HK-2 (cell line): Measurements from ENCODE around the gene SYNE3.

ENCODE experiments used
- DNase-seq: peaks from one replicate; pipeline ENCODE4 v3.0.0-alpha.2; 2018; ENCODE audit not compliant: unreplicated experiment

SYNE3 gene

GRCh38 chr14:95516554-95517181 is at the start of gene SYNE3:
SYNE3 (minus strand) TSS chr14:95516650; CDS start chr14:95475821, 40,829 bp downstream.
- DNase-seq, result no peak

- no peak for DNase-seq
Observed at GRCh38 chr14:95564060-95564459, 47.6 kb upstream of the SYNE3 start.

GRCh38 chr14:95562892-95563685 is 46.6 kb upstream of the SYNE3 start:
- no peak for DNase-seq

- DNase-seq, result peak; percentile 89
Observed at GRCh38 chr14:95561001-95561412, 44.6 kb upstream of the SYNE3 start.

GRCh38 chr14:95559203-95559602 is 42.8 kb upstream of the SYNE3 start:
- no peak for DNase-seq

GRCh38 chr14:95557832-95558231 is 41.4 kb upstream of the SYNE3 start:
- no peak for DNase-seq

- DNase-seq, result no peak
Observed at GRCh38 chr14:95557291-95557690, 40.8 kb upstream of the SYNE3 start.

- DNase-seq, result no peak
Observed at GRCh38 chr14:95555053-95555452, 38.6 kb upstream of the SYNE3 start.

GRCh38 chr14:95553141-95553540 is 36.7 kb upstream of the SYNE3 start:
- no peak for DNase-seq

- no peak for DNase-seq
Observed at GRCh38 chr14:95551435-95551834, 35.0 kb upstream of the SYNE3 start.

GRCh38 chr14:95549656-95550585 is 33.5 kb upstream of the SYNE3 start:
- DNase-seq, result no peak

- no peak for DNase-seq
Observed at GRCh38 chr14:95548328-95548929, 32.0 kb upstream of the SYNE3 start.

- DNase-seq, result peak; percentile 51
Observed at GRCh38 chr14:95547626-95548327, 31.3 kb upstream of the SYNE3 start.

- no peak for DNase-seq
Observed at GRCh38 chr14:95547272-95547625, 30.8 kb upstream of the SYNE3 start.

GRCh38 chr14:95545515-95546168 is 29.2 kb upstream of the SYNE3 start:
- DNase-seq, result no peak

- DNase-seq, result no peak
Observed at GRCh38 chr14:95544588-95544987, 28.1 kb upstream of the SYNE3 start.

GRCh38 chr14:95543021-95543420 is 26.6 kb upstream of the SYNE3 start:
- DNase-seq, result no peak

- no peak for DNase-seq
Observed at GRCh38 chr14:95541932-95542930, 25.8 kb upstream of the SYNE3 start.

GRCh38 chr14:95541346-95541745 is 24.9 kb upstream of the SYNE3 start:
- DNase-seq, result no peak
